ENCODE measurements around the gene MAPKAPK2.

DNA sequence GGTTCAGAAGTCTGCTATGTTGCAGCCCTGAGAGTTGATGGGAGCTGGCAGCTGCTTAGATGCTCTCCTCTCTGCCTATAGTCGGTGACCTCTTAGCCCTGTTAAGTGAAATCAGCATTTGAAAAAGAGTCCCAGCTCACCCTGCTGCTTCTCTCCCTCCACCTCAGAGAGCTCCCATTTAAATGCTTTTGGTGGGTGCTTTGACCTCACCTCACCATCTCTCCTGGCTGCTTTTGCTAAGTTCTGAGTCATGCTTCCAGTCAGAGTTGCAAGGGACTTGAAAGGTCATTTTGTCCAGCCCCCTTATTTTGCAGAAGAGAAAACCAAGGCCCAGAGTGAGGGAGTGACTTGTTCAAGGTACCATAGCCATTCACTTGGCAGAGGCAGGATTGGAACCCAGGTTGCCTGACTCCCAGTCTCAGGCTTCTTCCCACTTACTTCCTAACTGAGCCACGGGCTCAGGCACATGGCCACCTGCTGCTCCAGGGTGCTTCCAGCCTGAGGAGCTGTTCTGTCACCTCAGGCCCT, 3.3 kb downstream of the MAPKAPK2 start:
- TF ChIP-seq, protein P1, sequence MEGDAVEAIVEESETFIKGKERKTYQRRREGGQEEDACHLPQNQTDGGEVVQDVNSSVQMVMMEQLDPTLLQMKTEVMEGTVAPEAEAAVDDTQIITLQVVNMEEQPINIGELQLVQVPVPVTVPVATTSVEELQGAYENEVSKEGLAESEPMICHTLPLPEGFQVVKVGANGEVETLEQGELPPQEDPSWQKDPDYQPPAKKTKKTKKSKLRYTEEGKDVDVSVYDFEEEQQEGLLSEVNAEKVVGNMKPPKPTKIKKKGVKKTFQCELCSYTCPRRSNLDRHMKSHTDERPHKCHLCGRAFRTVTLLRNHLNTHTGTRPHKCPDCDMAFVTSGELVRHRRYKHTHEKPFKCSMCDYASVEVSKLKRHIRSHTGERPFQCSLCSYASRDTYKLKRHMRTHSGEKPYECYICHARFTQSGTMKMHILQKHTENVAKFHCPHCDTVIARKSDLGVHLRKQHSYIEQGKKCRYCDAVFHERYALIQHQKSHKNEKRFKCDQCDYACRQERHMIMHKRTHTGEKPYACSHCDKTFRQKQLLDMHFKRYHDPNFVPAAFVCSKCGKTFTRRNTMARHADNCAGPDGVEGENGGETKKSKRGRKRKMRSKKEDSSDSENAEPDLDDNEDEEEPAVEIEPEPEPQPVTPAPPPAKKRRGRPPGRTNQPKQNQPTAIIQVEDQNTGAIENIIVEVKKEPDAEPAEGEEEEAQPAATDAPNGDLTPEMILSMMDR (IDR thresholded peaks at IDR 0.05), result no peak
- no peak for TF ChIP-seq POLR2AphosphoS5 (IDR thresholded peaks at IDR 0.05; ENCODE audit: low read depth, low read length)
- TF ChIP-seq, protein P2, sequence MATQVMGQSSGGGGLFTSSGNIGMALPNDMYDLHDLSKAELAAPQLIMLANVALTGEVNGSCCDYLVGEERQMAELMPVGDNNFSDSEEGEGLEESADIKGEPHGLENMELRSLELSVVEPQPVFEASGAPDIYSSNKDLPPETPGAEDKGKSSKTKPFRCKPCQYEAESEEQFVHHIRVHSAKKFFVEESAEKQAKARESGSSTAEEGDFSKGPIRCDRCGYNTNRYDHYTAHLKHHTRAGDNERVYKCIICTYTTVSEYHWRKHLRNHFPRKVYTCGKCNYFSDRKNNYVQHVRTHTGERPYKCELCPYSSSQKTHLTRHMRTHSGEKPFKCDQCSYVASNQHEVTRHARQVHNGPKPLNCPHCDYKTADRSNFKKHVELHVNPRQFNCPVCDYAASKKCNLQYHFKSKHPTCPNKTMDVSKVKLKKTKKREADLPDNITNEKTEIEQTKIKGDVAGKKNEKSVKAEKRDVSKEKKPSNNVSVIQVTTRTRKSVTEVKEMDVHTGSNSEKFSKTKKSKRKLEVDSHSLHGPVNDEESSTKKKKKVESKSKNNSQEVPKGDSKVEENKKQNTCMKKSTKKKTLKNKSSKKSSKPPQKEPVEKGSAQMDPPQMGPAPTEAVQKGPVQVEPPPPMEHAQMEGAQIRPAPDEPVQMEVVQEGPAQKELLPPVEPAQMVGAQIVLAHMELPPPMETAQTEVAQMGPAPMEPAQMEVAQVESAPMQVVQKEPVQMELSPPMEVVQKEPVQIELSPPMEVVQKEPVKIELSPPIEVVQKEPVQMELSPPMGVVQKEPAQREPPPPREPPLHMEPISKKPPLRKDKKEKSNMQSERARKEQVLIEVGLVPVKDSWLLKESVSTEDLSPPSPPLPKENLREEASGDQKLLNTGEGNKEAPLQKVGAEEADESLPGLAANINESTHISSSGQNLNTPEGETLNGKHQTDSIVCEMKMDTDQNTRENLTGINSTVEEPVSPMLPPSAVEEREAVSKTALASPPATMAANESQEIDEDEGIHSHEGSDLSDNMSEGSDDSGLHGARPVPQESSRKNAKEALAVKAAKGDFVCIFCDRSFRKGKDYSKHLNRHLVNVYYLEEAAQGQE (IDR thresholded peaks at IDR 0.05; ENCODE audit: insufficient read depth in 1 of 2, low read depth in 2 of 2, low read length in 1 of 2), result no peak
- no peak for TF ChIP-seq TCF7L2 (IDR thresholded peaks at IDR 0.05; ENCODE audit: low read depth, low read length)
